H1 (cell line): ENCODE measurements around the gene MARCHF10. TPM values are rescaled to one million over a fixed set of nuclear protein-coding genes. Genes with fewer than 3 reads are reported as not detected.

Experiments
- CTCF ChIA-PET: fragments of 300-600 bp; sonication (Branson Sonifier 250); formaldehyde crosslinking; loops from one replicate; lab custom pipeline; 2021; ENCODE audit not compliant: partially characterized antibody; lab: Charles Lee
- POLR2A ChIA-PET: fragments of 300-600 bp; sonication (Branson Sonifier 250); formaldehyde crosslinking; loops from one replicate; lab custom pipeline; 2021; ENCODE audit warnings: inconsistent platforms; ENCODE audit not compliant: partially characterized antibody; lab: Charles Lee
- DNase-seq, 2 experiments: peaks; one replicate each; pipeline versions ENCODE4 v3.0.0 to v3.0.0-alpha.2; 2010 to 2022; ENCODE audit warnings: low spot score in 2 of 2, low read depth in 1 of 2, mixed read lengths in 1 of 2
- FAIRE-seq: peaks from 2 replicates; lab custom pipeline; 2011; peaks lifted over from hg19 to GRCh38; lab: Jason Lieb, UNC
- H2AFZ ChIP-seq: 2 replicates; pipeline ENCODE4 v1.8.1; 2012; ENCODE audit warnings: low read length, inconsistent platforms
- H2AK5ac ChIP-seq: 2 replicates; pipeline ENCODE4 v1.6.1; 2013; ENCODE audit warnings: low read depth, low read length
- H2BK120ac ChIP-seq: replicated peaks from 2 replicates; pipeline ENCODE3; 2013; ENCODE audit warnings: low read depth, low read length, inconsistent platforms
- H2BK12ac ChIP-seq: 2 replicates; pipeline ENCODE4 v1.6.1; 2013; ENCODE audit warnings: low read depth, low read length
- H2BK15ac ChIP-seq: 2 replicates; pipeline ENCODE4 v1.6.1; 2013; ENCODE audit warnings: low read length
- H2BK20ac ChIP-seq: 2 replicates; pipeline ENCODE4 v1.6.1; 2013; ENCODE audit warnings: low read length
- H2BK5ac ChIP-seq: 2 replicates; pipeline ENCODE4 v1.6.1; 2013; ENCODE audit warnings: low read depth, low read length
- H3K14ac ChIP-seq: 2 replicates; pipeline ENCODE4 v1.6.1; 2013; ENCODE audit warnings: inconsistent platforms; ENCODE audit not compliant: insufficient read length
- H3K18ac ChIP-seq: 2 replicates; pipeline ENCODE4 v1.6.1; 2013; ENCODE audit warnings: low read length; ENCODE audit errors: extremely low read depth
- H3K23ac ChIP-seq: 2 replicates; pipeline ENCODE4 v1.6.1; 2013; ENCODE audit warnings: inconsistent platforms; ENCODE audit not compliant: insufficient read length
- H3K23me2 ChIP-seq: 2 replicates; pipeline ENCODE4 v1.6.1; 2013; ENCODE audit warnings: low read depth, low read length
- H3K27ac ChIP-seq: 2 replicates; pipeline ENCODE4 v1.6.1; 2011; ENCODE audit warnings: low read depth, low read length, inconsistent platforms
- H3K27me3 ChIP-seq, 4 experiments: replicated peaks in 1 of 4; 1 replicate in 1 of 4; 2 replicates in 3 of 4; pipeline versions ENCODE4 v1.6.1 to v1.8.1; 2011 to 2013; ENCODE audit warnings: low read length in 3 of 4, mild to moderate bottlenecking in 3 of 4, inconsistent platforms in 2 of 4, mixed read lengths in 2 of 4, moderate library complexity in 1 of 4; ENCODE audit not compliant: control insufficient read depth in 3 of 4, insufficient read depth in 3 of 4; ENCODE audit errors: extremely low read depth in 1 of 4
- H3K36me3 ChIP-seq, 4 experiments: 2 replicates each; pipeline versions ENCODE4 v1.6.1 to v1.8.1; 2011 to 2013; ENCODE audit warnings: mild to moderate bottlenecking in 4 of 4, low read length in 3 of 4, moderate library complexity in 2 of 4, control low read depth in 1 of 4, inconsistent platforms in 1 of 4; ENCODE audit not compliant: insufficient read depth in 4 of 4, control insufficient read depth in 2 of 4
- H3K4ac ChIP-seq: replicated peaks from 2 replicates; pipeline ENCODE3; 2013; ENCODE audit warnings: low read length, low read depth, mixed read lengths, inconsistent platforms; ENCODE audit not compliant: insufficient read length
- H3K4me1 ChIP-seq, 4 experiments: replicated peaks in 1 of 4; 1 replicate in 1 of 4; 2 replicates in 3 of 4; pipeline versions ENCODE4 v1.6.1 to v1.8.1; 2011 to 2013; ENCODE audit warnings: low read length in 3 of 4, inconsistent platforms in 2 of 4, mixed read lengths in 1 of 4; ENCODE audit not compliant: insufficient read depth in 4 of 4, control insufficient read depth in 3 of 4
- H3K4me2 ChIP-seq, 2 experiments: 2 replicates each; pipeline versions ENCODE4 v1.6.1 to v1.8.1; 2011 to 2013; ENCODE audit warnings: low read depth in 2 of 2, low read length in 2 of 2, control low read depth in 1 of 2, inconsistent platforms in 1 of 2, mild to moderate bottlenecking in 1 of 2; ENCODE audit not compliant: insufficient read depth in 1 of 2
- H3K4me3 ChIP-seq, 4 experiments: fragments of 200-600, 300-600 bp in 1 of 4; sonication (generic), shearing (Covaris generic), sonication (Bioruptor Twin) in 1 of 4; 2 replicates each; pipeline versions ENCODE4 v1.5.1 to v1.8.1; 2011 to 2016; ENCODE audit warnings: low read length in 4 of 4, low read depth in 3 of 4, control low read depth in 2 of 4, inconsistent platforms in 2 of 4, mild to moderate bottlenecking in 2 of 4, mixed read lengths in 1 of 4, moderate library complexity in 1 of 4; ENCODE audit not compliant: insufficient read depth in 2 of 4; ENCODE audit errors: extremely low read depth in 1 of 4
- H3K56ac ChIP-seq: replicated peaks from 2 replicates; pipeline ENCODE3; 2013; ENCODE audit warnings: low read depth, mild to moderate bottlenecking, mixed read lengths, low read length, inconsistent platforms; ENCODE audit not compliant: insufficient read length
- H3K79me1 ChIP-seq: 2 replicates; pipeline ENCODE4 v1.6.1; 2013; ENCODE audit warnings: low read depth, low read length, control low read depth
- H3K79me2 ChIP-seq, 2 experiments: 2 replicates each; pipeline versions ENCODE4 v1.6.1 to v1.8.1; 2012 to 2013; ENCODE audit warnings: low read length in 2 of 2, mild to moderate bottlenecking in 2 of 2, inconsistent platforms in 1 of 2; ENCODE audit not compliant: insufficient read depth in 2 of 2, control insufficient read depth in 1 of 2
- H3K9ac ChIP-seq, 4 experiments: replicated peaks in 1 of 4; 1 replicate in 1 of 4; 2 replicates in 3 of 4; pipeline versions ENCODE4 v1.6.1 to v1.8.1; 2011 to 2013; ENCODE audit warnings: low read depth in 3 of 4, low read length in 3 of 4, control low read depth in 2 of 4, mild to moderate bottlenecking in 2 of 4, moderate library complexity in 2 of 4, inconsistent platforms in 1 of 4; ENCODE audit errors: extremely low read depth in 1 of 4
- H3K9me3 ChIP-seq, 2 experiments: 2 replicates each; pipeline versions ENCODE4 v1.6.1 to v1.8.1; 2012 to 2013; ENCODE audit warnings: mild to moderate bottlenecking in 2 of 2, moderate library complexity in 2 of 2, control low read depth in 1 of 2, inconsistent platforms in 1 of 2, low read depth in 1 of 2, low read length in 1 of 2, mixed read lengths in 1 of 2; ENCODE audit not compliant: insufficient read depth in 2 of 2
- H4K20me1 ChIP-seq, 2 experiments: replicated peaks in 1 of 2; 2 replicates each; pipeline versions ENCODE3 to v1.8.1; 2011 to 2013; ENCODE audit warnings: inconsistent platforms in 2 of 2, low read length in 2 of 2, mild to moderate bottlenecking in 1 of 2; ENCODE audit not compliant: insufficient read depth in 2 of 2, control insufficient read depth in 1 of 2
- H4K5ac ChIP-seq: 2 replicates; pipeline ENCODE4 v1.6.1; 2013; ENCODE audit warnings: low read length, low read depth, mixed read lengths, inconsistent platforms; ENCODE audit not compliant: insufficient read length
- H4K8ac ChIP-seq: 2 replicates; pipeline ENCODE4 v1.8.0; 2013; ENCODE audit warnings: mild to moderate bottlenecking, moderate library complexity, low read length, inconsistent platforms; ENCODE audit not compliant: insufficient read depth; ENCODE audit errors: extremely low read depth
- H4K91ac ChIP-seq: replicated peaks from 2 replicates; pipeline ENCODE3; 2013; ENCODE audit warnings: low read length, mixed read lengths, inconsistent platforms; ENCODE audit not compliant: insufficient read length
- CREB1 ChIP-seq: IDR thresholded peaks from 2 replicates; pipeline ENCODE4 v1.6.1; 2012; ENCODE audit warnings: inconsistent platforms
- HDAC6 ChIP-seq: IDR thresholded peaks from one replicate; pipeline ENCODE4 v1.7.1; 2012; ENCODE audit warnings: low read depth, mild to moderate bottlenecking, inconsistent platforms, low read length, moderate library complexity
- WGBS, 2 experiments: shearing (Covaris generic) in 1 of 2; methylation state at CpG; one replicate each; pipeline versions ENCODE4 v1.1.6 to v1.1.7; 2013 to 2015; ENCODE audit warnings: low lambda C conversion rate in 2 of 2, mixed read lengths in 2 of 2, inconsistent platforms in 1 of 2, low coverage in 1 of 2, missing lambda C conversion rate in 1 of 2; ENCODE audit not compliant: insufficient replicate concordance in 2 of 2, insufficient coverage in 1 of 2, insufficient read length in 1 of 2; ENCODE audit errors: extremely low coverage in 1 of 2, missing lambda C conversion rate in 1 of 2; 5-methylcytosine and 5-hydroxymethylcytosine counted together
- polyA plus RNA-seq, 7 experiments: library from polyadenylated mRNA; depleted of rRNA in 3 of 7; stranded (reverse) in 5 of 7; unstranded in 2 of 7; fragments of >200 nt in 5 of 7; fragments of 200-250 nt in 2 of 7; gene quantifications; 1 replicate in 5 of 7; 2 replicates in 1 of 7; 4 replicates in 1 of 7; pipeline versions ENCODE4 v1.2.1 to v1.2.3, GENCODE V29; 2011 to 2013; ENCODE audit warnings: missing spikeins in 2 of 7, mixed read lengths in 2 of 7
- total RNA-seq: library from RNA; stranded (reverse); fragmentation: NEBNext Ultra II Directional; extraction: Animal tissue kit (Norgen Biotek cat#: 25700); gene quantifications from 2 replicates; pipeline ENCODE4 v1.2.1, GENCODE V29; 2021
- TF ChIP-seq, protein P1 (sequence below): IDR thresholded peaks from 2 replicates; pipeline ENCODE4 v1.6.1; 2011; ENCODE audit warnings: low read length, improper control_type of control experiment
- TF ChIP-seq, protein P2 (sequence below): IDR thresholded peaks from 2 replicates; pipeline ENCODE4 v1.6.1; 2011; ENCODE audit warnings: low read depth, mild to moderate bottlenecking, low read length; ENCODE audit not compliant: insufficient read depth

Gene MARCHF10
- total and polyA plus RNA-seq, 2 of the 8 experiments (the other 6 are each of a cell fraction or from before 2014, with no cell fraction given), result 0.48 to 0.73 TPM

DNA sequence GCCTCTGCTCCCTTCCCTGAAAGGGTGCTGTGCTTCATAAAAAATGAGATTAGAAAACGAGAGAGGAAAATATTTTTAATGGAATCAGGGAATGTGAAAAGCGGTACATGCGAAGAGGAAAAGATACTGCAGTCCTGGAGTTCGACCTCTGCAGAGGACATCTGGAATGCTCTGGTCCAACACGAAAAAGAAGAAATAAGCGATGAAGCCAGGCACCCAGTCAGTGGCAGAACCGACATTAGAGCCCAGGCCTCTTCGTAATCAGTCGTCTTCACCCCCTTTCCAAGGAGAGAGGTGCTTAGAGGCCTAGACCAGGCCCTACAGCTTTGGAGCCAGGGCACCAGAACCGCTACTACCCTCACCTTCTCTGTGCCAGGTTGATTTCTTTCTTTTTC lies 459 bp upstream of the MARCHF10 start:
- H4K8ac ChIP-seq, result no peak overlapping the region
- no peak overlapping the region for H4K5ac ChIP-seq
- 0 out of 4 replicates have a peak, but pooled peaks cover 0 to under 1% of the 10 kb centered on the region in 2 experiments for H3K9me3 ChIP-seq
- peaks cover 0 to 3% (median 2%) of the 10 kb centered on the region in 4 experiments; a peak in 1 of 7 replicates for H3K4me1 ChIP-seq
- no peak overlapping the region for H2BK120ac ChIP-seq
- peak overlapping the region; percentile 20 to 61 (median 43); a peak in 7 of 8 replicates for H3K4me3 ChIP-seq
- H3K4me2 ChIP-seq, result peak overlapping the region; percentile 64 to 71
- no peak overlapping the region for H2BK5ac ChIP-seq
- no peaks in the 10 kb centered on the region for H3K27me3 ChIP-seq
- no peak overlapping the region for H3K4ac ChIP-seq
- H3K56ac ChIP-seq, result no peak overlapping the region
- H2BK12ac ChIP-seq, result no peak overlapping the region
- no peaks in the 10 kb centered on the region for H4K20me1 ChIP-seq
- no peaks in the 10 kb centered on the region for H3K79me2 ChIP-seq
- H3K79me1 ChIP-seq, result no peaks in the 10 kb centered on the region
- no peak for DNase-seq
- no peaks in the 10 kb centered on the region; a peak in 1 of 8 replicates for H3K36me3 ChIP-seq
- H2AK5ac ChIP-seq, result no peak overlapping the region
- H2BK15ac ChIP-seq, result no peak overlapping the region
- no peaks in the 10 kb centered on the region for H3K23me2 ChIP-seq
- 75% methylated on average over 10 of the region's 10 CpGs; no CpG with 5 or more reads in 1 of the 2 experiments for whole genome bisulfite sequencing, 2 experiments
- ChIA-PET CTCF (interaction anchor here (0.5 kb wide), 1 partner anchor 816 kb away, joined by 3 read pairs; no protein-coding TSS in a partner anchor), POLR2A (no interaction called here)
- H4K91ac ChIP-seq, result no peak overlapping the region
- no peak overlapping the region; the same call in 1 of the 2 replicates for H3K18ac ChIP-seq
- H2AFZ ChIP-seq, result 0 out of 2 replicates have a peak overlapping the region, but pooled peaks have one; percentile 17
- no peak overlapping the region for H3K14ac ChIP-seq
- no peak overlapping the region; a peak in 1 of 7 replicates for H3K9ac ChIP-seq
- H3K27ac ChIP-seq, result no peak overlapping the region
- FAIRE-seq, result no peak
- no peak overlapping the region for H2BK20ac ChIP-seq
- H3K23ac ChIP-seq, result no peak overlapping the region
- TF ChIP-seq CREB1 (no peak), HDAC6 (no peak)
- TF ChIP-seq, protein P1, sequence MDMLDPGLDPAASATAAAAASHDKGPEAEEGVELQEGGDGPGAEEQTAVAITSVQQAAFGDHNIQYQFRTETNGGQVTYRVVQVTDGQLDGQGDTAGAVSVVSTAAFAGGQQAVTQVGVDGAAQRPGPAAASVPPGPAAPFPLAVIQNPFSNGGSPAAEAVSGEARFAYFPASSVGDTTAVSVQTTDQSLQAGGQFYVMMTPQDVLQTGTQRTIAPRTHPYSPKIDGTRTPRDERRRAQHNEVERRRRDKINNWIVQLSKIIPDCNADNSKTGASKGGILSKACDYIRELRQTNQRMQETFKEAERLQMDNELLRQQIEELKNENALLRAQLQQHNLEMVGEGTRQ, result no peak
- TF ChIP-seq, protein P2, sequence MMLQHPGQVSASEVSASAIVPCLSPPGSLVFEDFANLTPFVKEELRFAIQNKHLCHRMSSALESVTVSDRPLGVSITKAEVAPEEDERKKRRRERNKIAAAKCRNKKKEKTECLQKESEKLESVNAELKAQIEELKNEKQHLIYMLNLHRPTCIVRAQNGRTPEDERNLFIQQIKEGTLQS, result no peak
